ENCODE results near the gene NPM1. TPM values are rescaled to one million over a fixed set of nuclear protein-coding genes. Genes with fewer than 3 reads are reported as not detected.

Gene NPM1
- total and polyA plus RNA-seq, 12 donors: 248 to 1,064 (median 465) TPM

DNA sequence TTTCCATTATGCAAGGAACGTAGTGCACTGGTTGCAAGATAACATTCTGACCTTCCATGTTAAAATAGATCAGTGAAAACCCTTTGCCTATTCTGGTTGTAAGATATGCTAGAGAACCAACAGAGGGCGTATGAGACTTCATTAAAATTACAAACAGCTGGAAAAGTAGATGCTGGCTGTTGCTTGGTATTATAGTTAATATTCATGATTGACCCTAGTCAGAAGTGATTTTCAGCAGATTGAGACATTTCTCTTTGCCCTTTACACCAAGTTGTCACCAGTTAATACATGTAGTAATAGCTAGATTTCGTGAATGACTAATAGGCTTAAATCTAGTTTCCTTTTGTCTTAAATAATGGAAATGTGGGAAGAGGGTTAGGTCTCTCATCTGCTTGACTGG is 18.0 kb downstream of the NPM1 start:
- peak in 7 of 9 donors; percentile 41 to 57 (median 45) for TF ChIP-seq CTCF (IDR thresholded peaks at IDR 0.05)
- ATAC-seq (peak in 3 of 8 donors; percentile 35 to 66 (median 57)), DNase-seq (no peak)
- no peaks in the 10 kb centered on the region for H3K27me3 ChIP-seq
- H3K4me1 ChIP-seq: peaks cover 0 to 38% (median 30%) of the 10 kb centered on the region in 9 donors
- peaks cover 0 to 80% (median 48%) of the 10 kb centered on the region in 9 donors for H3K36me3 ChIP-seq
- no peaks in the 10 kb centered on the region for H3K9me3 ChIP-seq
- 53% methylated on average over 3 of the region's 3 CpGs for WGBS, 2 donors
- intact Hi-C loops (cut with DNase I): no loop called here
- H3K4me3 ChIP-seq: no peak overlapping the region
- H3K27ac ChIP-seq: peak overlapping the region in 1 of 10 donors; percentile 3

- intact Hi-C loops (cut with DNase I): no loop called here
- Histone ChIP-seq H3K36me3 (peaks cover 0 to 80% (median 48%) of the 10 kb centered on the region in 9 donors), H3K4me3 (no peak overlapping the region), H3K27me3 (no peaks in the 10 kb centered on the region), H3K4me1 (peaks cover 0 to 41% (median 30%) of the 10 kb centered on the region in 9 donors), H3K9me3 (no peaks in the 10 kb centered on the region), H3K27ac (no peak overlapping the region)
- 69 to 73% methylated on average over 4 of the region's 4 CpGs for WGBS, 2 donors
- no peak for TF ChIP-seq CTCF (IDR thresholded peaks at IDR 0.05)
- no peak for ATAC-seq
- DNase-seq: no peak
These were observed 19.6 kb downstream of the NPM1 start for GRCh38 chr5:171407234-171407633.

GRCh38 chr5:171409164-171410136 is 21.8 kb downstream of the NPM1 start:
- H3K4me1 ChIP-seq: peaks cover 0 to 41% (median 30%) of the 10 kb centered on the region in 9 donors
- DNase-seq (no peak), ATAC-seq (no peak)
- H3K9me3 ChIP-seq: no peaks in the 10 kb centered on the region
- 92 to 95% methylated on average over 8 of the region's 8 CpGs for WGBS, 2 donors
- intact Hi-C loops (cut with DNase I): loop anchor here in 8 of 10 donors (10.0 kb wide), 6 partner anchors 325 to 1035 kb away; no protein-coding TSS in a partner anchor
- H3K27ac ChIP-seq: peak overlapping the region in 3 of 10 donors; percentile 35 to 55 (median 35)
- peaks cover 0 to 98% (median 48%) of the 10 kb centered on the region in 9 donors for H3K36me3 ChIP-seq
- no peaks in the 10 kb centered on the region for H3K27me3 ChIP-seq
- no peak for TF ChIP-seq CTCF (IDR thresholded peaks at IDR 0.05)
- H3K4me3 ChIP-seq: no peak overlapping the region

- no peak overlapping the region for H3K4me3 ChIP-seq
- H3K27ac ChIP-seq: peak overlapping the region in 3 of 10 donors; percentile 35 to 55 (median 35)
- H3K36me3 ChIP-seq: peaks cover 0 to 95% (median 48%) of the 10 kb centered on the region in 9 donors
- 0 to 44% methylated on average over 1 of the region's 1 CpG for WGBS, 2 donors
- no peak for ATAC-seq
- no peak for DNase-seq
- no peak for TF ChIP-seq CTCF (IDR thresholded peaks at IDR 0.05)
- intact Hi-C loops (cut with DNase I): loop anchor here in 8 of 10 donors (10.0 kb wide), 6 partner anchors 325 to 1035 kb away; no protein-coding TSS in a partner anchor
- H3K9me3 ChIP-seq: no peaks in the 10 kb centered on the region
- no peaks in the 10 kb centered on the region for H3K27me3 ChIP-seq
- H3K4me1 ChIP-seq: peaks cover 0 to 39% (median 27%) of the 10 kb centered on the region in 9 donors
These were observed 22.5 kb downstream of the NPM1 start for GRCh38 chr5:171410181-171410580.

Measured in heart right ventricle (tissue), 16 donors.